Measurements from ENCODE around the gene THAP11. TPM values are rescaled to one million over a fixed set of nuclear protein-coding genes. Genes with fewer than 3 reads are reported as not detected.
A peak's percentile ranks its signal among the peaks of the same experiment; 100 is the strongest.
"Not testable (repeated sequence)": the region's sequence is repeated elsewhere in the genome, so short reads cannot be mapped to it uniquely, and the experiment has no call there.

THAP11 gene
- total RNA-seq, 1 donor from 2014 or later, result 46.7 TPM

GRCh38 chr16:67825906-67826305, 16.2 kb upstream of the THAP11 start:
- H3K36me3 Mint-ChIP-seq (ENCODE audit: low read depth), result peaks cover 4% of the 10 kb centered on the region

GRCh38 chr16:67828651-67829050, 13.5 kb upstream of the THAP11 start:
- no peak overlapping the region for H3K27ac Mint-ChIP-seq (ENCODE audit: unreplicated experiment)

More at GRCh38 chr16:67825906-67826305, 16.2 kb upstream of the THAP11 start:
- no peaks in the 10 kb centered on the region for H3K9me3 Mint-ChIP-seq
- no peak for DNase-seq (ENCODE audit: low read depth, low spot score)
- no peaks in the 10 kb centered on the region for H3K27me3 Mint-ChIP-seq (ENCODE audit: low read depth)
- H3K27ac Mint-ChIP-seq (ENCODE audit: unreplicated experiment), result no peak overlapping the region
- TF ChIP-seq CTCF (conservative IDR thresholded peaks at IDR 0.05), result no peak
- no peak overlapping the region for H3K4me3 Mint-ChIP-seq
- H3K4me1 Mint-ChIP-seq, result no peaks in the 10 kb centered on the region

GRCh38 chr16:67833030-67833414, 9.1 kb upstream of the THAP11 start:
- H3K27ac Mint-ChIP-seq (ENCODE audit: unreplicated experiment), result peak overlapping the region; percentile 57
- no peak for TF ChIP-seq CTCF (conservative IDR thresholded peaks at IDR 0.05)
- H3K36me3 Mint-ChIP-seq (ENCODE audit: low read depth), result no peaks in the 10 kb centered on the region
- H3K4me3 Mint-ChIP-seq, result peak overlapping the region; percentile 91
- DNase-seq (ENCODE audit: low read depth, low spot score), result no peak
- no peaks in the 10 kb centered on the region for H3K27me3 Mint-ChIP-seq (ENCODE audit: low read depth)
- H3K4me1 Mint-ChIP-seq, result peaks cover 15% of the 10 kb centered on the region
- H3K9me3 Mint-ChIP-seq, result no peaks in the 10 kb centered on the region

More at GRCh38 chr16:67828651-67829050, 13.5 kb upstream of the THAP11 start:
- Mint-ChIP-seq H3K4me1 (peaks cover 10% of the 10 kb centered on the region), H3K9me3 (no peaks in the 10 kb centered on the region), H3K4me3 (no peak overlapping the region), H3K27me3 (ENCODE audit: low read depth) (no peaks in the 10 kb centered on the region), H3K36me3 (ENCODE audit: low read depth) (peaks cover 4% of the 10 kb centered on the region)
- DNase-seq (ENCODE audit: low read depth, low spot score), result no peak
- TF ChIP-seq CTCF (conservative IDR thresholded peaks at IDR 0.05), result no peak

GRCh38 chr16:67833415-67834241, 8.5 kb upstream of the THAP11 start:
- Mint-ChIP-seq H3K9me3 (no peaks in the 10 kb centered on the region), H3K27me3 (ENCODE audit: low read depth) (no peaks in the 10 kb centered on the region), H3K27ac (ENCODE audit: unreplicated experiment) (peak overlapping the region; percentile 28), H3K36me3 (ENCODE audit: low read depth) (no peaks in the 10 kb centered on the region), H3K4me3 (peak overlapping the region; percentile 91), H3K4me1 (peaks cover 15% of the 10 kb centered on the region)
- peak; percentile 94 for DNase-seq (ENCODE audit: low read depth, low spot score)
- TF ChIP-seq CTCF (conservative IDR thresholded peaks at IDR 0.05), result no peak

GRCh38 chr16:67834242-67834614, 7.9 kb upstream of the THAP11 start:
- no peaks in the 10 kb centered on the region for H3K9me3 Mint-ChIP-seq

GRCh38 chr16:67837190-67837589, 4.9 kb upstream of the THAP11 start:
- DNase-seq (ENCODE audit: low read depth, low spot score); H3K4me3 Mint-ChIP-seq: not testable (repeated sequence)

More at GRCh38 chr16:67834242-67834614, 7.9 kb upstream of the THAP11 start:
- Mint-ChIP-seq H3K36me3 (ENCODE audit: low read depth) (no peaks in the 10 kb centered on the region), H3K4me1 (peaks cover 15% of the 10 kb centered on the region), H3K27ac (ENCODE audit: unreplicated experiment) (peak overlapping the region; percentile 28), H3K4me3 (peak overlapping the region; percentile 91), H3K27me3 (ENCODE audit: low read depth) (no peaks in the 10 kb centered on the region)
- no peak for DNase-seq (ENCODE audit: low read depth, low spot score)
- TF ChIP-seq CTCF (conservative IDR thresholded peaks at IDR 0.05), result no peak

More at GRCh38 chr16:67837190-67837589, 4.9 kb upstream of the THAP11 start:
- not testable (repeated sequence) for H3K27ac Mint-ChIP-seq (ENCODE audit: unreplicated experiment); H3K9me3 Mint-ChIP-seq; H3K36me3 Mint-ChIP-seq (ENCODE audit: low read depth); H3K27me3 Mint-ChIP-seq (ENCODE audit: low read depth)
- H3K4me1 Mint-ChIP-seq, result peaks cover 23% of the 10 kb centered on the region

Data from neural crest cell (in vitro differentiated cells).